ENCODE measurements around the gene SSH3.

Gene SSH3

DNA sequence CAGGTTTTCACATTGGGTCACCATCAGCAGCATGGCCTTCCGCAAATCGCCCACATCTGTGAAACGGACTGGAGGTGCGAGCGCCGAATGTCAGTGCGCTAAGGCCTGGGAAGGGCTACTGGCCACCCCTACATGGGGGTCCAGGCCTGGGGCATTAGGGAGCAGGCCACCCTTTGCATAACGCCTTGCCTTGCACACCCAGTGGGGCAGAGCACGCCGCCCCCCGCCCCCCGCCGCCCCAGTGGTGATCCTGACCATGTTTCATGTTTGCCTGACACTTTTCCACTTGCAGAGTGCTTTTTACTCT, 34.4 kb upstream of the SSH3 start:
- no peaks in the 10 kb centered on the region for H3K36me3 ChIP-seq (ENCODE audit: control insufficient read depth, insufficient read depth, low read length)
- WGBS, 2 experiments: 94 to 96% methylated on average over 13 of the region's 13 CpGs
- peaks cover 42% of the 10 kb centered on the region for H3K4me1 ChIP-seq (ENCODE audit: control insufficient read depth, insufficient read depth, low read length)
- H3K4me3 ChIP-seq (ENCODE audit: insufficient read depth, low read depth, low read length): no peak overlapping the region
- no peaks in the 10 kb centered on the region for H3K9me3 ChIP-seq (ENCODE audit: control insufficient read depth, low read length)
- peaks cover 15% of the 10 kb centered on the region for H3K27me3 ChIP-seq (ENCODE audit: control insufficient read depth, insufficient read depth, low read length, poor library complexity, severe bottlenecking)
- no peak overlapping the region for H3K27ac ChIP-seq (ENCODE audit: insufficient read depth, low read depth, low read length, poor library complexity, severe bottlenecking)

DNA sequence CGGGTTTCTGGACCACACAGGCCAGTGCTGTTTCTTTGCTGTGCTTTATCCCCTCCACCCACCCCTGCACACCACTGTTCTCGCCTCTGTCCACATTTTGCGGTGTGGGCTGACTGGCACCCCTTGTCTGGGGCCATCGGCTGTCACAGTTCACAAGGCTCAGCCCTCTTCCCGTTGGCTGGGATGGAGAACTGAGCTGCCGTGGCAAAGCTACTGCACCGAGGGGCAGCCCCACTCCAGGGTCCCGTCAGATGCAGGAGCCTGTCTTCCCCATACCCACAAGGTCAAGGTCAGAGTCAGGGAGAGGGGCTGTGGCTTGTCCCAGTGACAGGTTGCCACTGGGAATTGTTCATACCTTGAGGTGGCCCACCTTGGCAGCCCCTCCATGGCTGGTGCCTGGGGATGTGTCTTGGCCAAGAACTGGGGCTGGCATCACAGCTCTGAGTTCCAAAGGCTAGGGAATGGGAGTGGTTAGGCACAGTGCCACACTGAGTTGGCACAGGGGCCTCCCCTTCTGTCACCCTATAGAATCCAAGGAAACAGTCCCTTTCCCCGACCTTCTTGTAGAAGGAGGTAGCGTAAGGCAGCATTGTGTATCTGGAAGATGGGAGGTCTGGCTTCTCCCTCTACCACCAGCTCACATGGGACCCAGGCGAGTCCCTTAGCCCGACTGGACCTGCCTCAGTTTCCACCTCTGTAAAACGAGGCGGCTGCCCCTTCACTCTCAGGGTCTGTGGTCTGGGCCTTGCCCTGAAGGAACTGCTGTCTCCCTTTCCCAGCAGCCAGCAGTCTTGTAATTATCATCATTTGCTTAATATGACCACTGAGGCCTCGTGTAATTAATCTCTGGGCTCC, 33.7 kb upstream of the SSH3 start:
- H3K4me3 ChIP-seq (ENCODE audit: insufficient read depth, low read depth, low read length): peak overlapping the region; percentile 13
- 79 to 81% methylated on average over 15 of the region's 15 CpGs for WGBS, 2 experiments
- H3K36me3 ChIP-seq (ENCODE audit: control insufficient read depth, insufficient read depth, low read length): no peaks in the 10 kb centered on the region
- no peaks in the 10 kb centered on the region for H3K9me3 ChIP-seq (ENCODE audit: control insufficient read depth, low read length)
- peaks cover 14% of the 10 kb centered on the region for H3K27me3 ChIP-seq (ENCODE audit: control insufficient read depth, insufficient read depth, low read length, poor library complexity, severe bottlenecking)
- peak overlapping the region; percentile 36 for H3K27ac ChIP-seq (ENCODE audit: insufficient read depth, low read depth, low read length, poor library complexity, severe bottlenecking)
- peaks cover 42% of the 10 kb centered on the region for H3K4me1 ChIP-seq (ENCODE audit: control insufficient read depth, insufficient read depth, low read length)

GRCh38 chr11:67270256-67271204, 32.8 kb upstream of the SSH3 start:
- 34 to 36% methylated on average over 28 of the region's 28 CpGs for WGBS, 2 experiments
- H3K4me1 ChIP-seq (ENCODE audit: control insufficient read depth, insufficient read depth, low read length): peaks cover 42% of the 10 kb centered on the region
- H3K27me3 ChIP-seq (ENCODE audit: control insufficient read depth, insufficient read depth, low read length, poor library complexity, severe bottlenecking): peaks cover 4% of the 10 kb centered on the region
- no peaks in the 10 kb centered on the region for H3K9me3 ChIP-seq (ENCODE audit: control insufficient read depth, low read length)
- H3K36me3 ChIP-seq (ENCODE audit: control insufficient read depth, insufficient read depth, low read length): no peaks in the 10 kb centered on the region
- peak overlapping the region; percentile 7 for H3K4me3 ChIP-seq (ENCODE audit: insufficient read depth, low read depth, low read length)
- peak overlapping the region; percentile 44 for H3K27ac ChIP-seq (ENCODE audit: insufficient read depth, low read depth, low read length, poor library complexity, severe bottlenecking)

GRCh38 chr11:67271205-67271540, 32.2 kb upstream of the SSH3 start:
- Histone ChIP-seq H3K4me3 (ENCODE audit: insufficient read depth, low read depth, low read length) (no peak overlapping the region), H3K27me3 (ENCODE audit: control insufficient read depth, insufficient read depth, low read length, poor library complexity, severe bottlenecking) (no peaks in the 10 kb centered on the region), H3K27ac (ENCODE audit: insufficient read depth, low read depth, low read length, poor library complexity, severe bottlenecking) (no peak overlapping the region), H3K9me3 (ENCODE audit: control insufficient read depth, low read length) (no peaks in the 10 kb centered on the region), H3K4me1 (ENCODE audit: control insufficient read depth, insufficient read depth, low read length) (peaks cover 42% of the 10 kb centered on the region), H3K36me3 (ENCODE audit: control insufficient read depth, insufficient read depth, low read length) (no peaks in the 10 kb centered on the region)
- 84 to 88% methylated on average over 5 of the region's 5 CpGs for WGBS, 2 experiments

DNA sequence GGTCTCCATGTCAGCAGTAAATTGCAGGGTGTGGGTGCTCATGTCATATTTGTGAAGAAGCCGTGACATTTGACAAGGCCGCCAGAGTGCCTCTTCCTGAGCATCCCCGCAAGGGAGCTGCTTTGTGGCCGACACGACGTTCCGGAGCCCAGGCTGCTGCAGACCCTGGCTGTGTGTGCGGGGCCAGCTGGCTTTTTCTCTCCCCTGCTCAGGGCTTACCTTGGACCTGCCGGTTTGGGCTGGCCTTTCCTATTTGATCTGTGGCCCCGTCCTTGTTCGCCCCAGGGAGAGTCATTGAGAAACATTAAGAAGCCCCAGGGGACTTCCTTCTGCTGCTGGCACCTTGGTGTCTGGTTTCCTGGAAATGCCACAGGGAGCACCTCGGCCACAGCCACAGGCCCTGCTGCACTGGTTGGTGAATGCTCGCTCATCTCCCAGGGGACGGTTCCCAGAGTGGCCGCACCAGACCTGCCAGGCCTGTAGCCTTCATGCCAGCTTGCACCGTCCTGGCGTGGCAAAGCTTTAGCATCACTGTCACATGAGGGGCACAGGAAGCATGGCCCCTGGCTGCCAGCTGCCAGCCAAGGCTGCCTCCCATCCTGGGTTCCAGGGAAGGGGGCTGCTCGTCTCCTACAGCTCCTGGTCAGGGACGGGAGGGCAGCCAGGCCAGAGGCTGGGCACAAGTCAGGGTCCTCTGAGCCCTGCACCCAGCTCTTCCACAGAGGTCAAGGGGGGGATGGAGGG, 31.6 kb upstream of the SSH3 start:
- Histone ChIP-seq H3K27me3 (ENCODE audit: control insufficient read depth, insufficient read depth, low read length, poor library complexity, severe bottlenecking) (no peaks in the 10 kb centered on the region), H3K4me3 (ENCODE audit: insufficient read depth, low read depth, low read length) (no peak overlapping the region), H3K9me3 (ENCODE audit: control insufficient read depth, low read length) (no peaks in the 10 kb centered on the region), H3K4me1 (ENCODE audit: control insufficient read depth, insufficient read depth, low read length) (peaks cover 44% of the 10 kb centered on the region), H3K27ac (ENCODE audit: insufficient read depth, low read depth, low read length, poor library complexity, severe bottlenecking) (no peak overlapping the region), H3K36me3 (ENCODE audit: control insufficient read depth, insufficient read depth, low read length) (no peaks in the 10 kb centered on the region)
- WGBS, 2 experiments: 85 to 86% methylated on average over 19 of the region's 19 CpGs

GRCh38 chr11:67272327-67273259, 30.7 kb upstream of the SSH3 start:
- Histone ChIP-seq H3K9me3 (ENCODE audit: control insufficient read depth, low read length) (no peaks in the 10 kb centered on the region), H3K27me3 (ENCODE audit: control insufficient read depth, insufficient read depth, low read length, poor library complexity, severe bottlenecking) (no peaks in the 10 kb centered on the region), H3K4me3 (ENCODE audit: insufficient read depth, low read depth, low read length) (no peak overlapping the region), H3K36me3 (ENCODE audit: control insufficient read depth, insufficient read depth, low read length) (no peaks in the 10 kb centered on the region), H3K27ac (ENCODE audit: insufficient read depth, low read depth, low read length, poor library complexity, severe bottlenecking) (no peak overlapping the region), H3K4me1 (ENCODE audit: control insufficient read depth, insufficient read depth, low read length) (peaks cover 50% of the 10 kb centered on the region)
- 94% methylated on average over 23 of the region's 23 CpGs for WGBS, 2 experiments

DNA sequence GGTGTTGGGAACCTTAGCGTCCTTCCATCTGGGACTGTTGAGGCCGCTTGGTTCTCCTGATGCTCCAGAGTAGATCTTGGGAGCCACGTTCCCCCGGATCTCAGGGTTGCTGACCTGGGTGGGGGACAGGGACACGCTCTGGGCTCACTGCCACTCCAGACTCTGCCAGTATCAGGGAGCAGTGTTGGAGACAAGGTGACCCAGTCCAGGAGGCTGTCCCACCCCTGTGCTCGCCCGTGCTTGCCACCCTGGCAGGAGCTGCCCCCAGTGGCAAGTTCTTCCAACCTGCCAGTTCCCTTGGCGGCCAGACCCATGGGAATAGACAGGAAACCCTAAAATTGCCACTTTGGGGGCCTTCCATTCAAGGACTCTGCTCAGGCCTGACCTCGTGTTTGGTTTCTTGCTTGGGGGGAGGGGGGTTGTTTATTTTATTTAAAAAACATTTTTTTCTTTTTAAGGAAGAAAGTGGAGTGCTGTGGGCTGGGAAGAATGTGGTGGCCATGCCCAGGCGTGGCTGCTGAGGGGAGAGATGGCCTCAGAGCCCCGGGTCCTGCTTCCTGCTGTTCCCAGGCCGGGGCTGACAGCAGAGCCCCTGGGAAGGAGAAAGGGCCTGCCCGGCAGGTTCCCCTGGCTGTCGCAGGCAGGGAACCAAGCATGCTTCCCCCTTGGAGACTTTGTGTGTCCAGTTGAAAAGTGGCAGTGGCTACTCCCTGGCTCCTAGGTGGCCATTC, 29.9 kb upstream of the SSH3 start:
- H3K27ac ChIP-seq (ENCODE audit: insufficient read depth, low read depth, low read length, poor library complexity, severe bottlenecking): no peak overlapping the region
- no peaks in the 10 kb centered on the region for H3K36me3 ChIP-seq (ENCODE audit: control insufficient read depth, insufficient read depth, low read length)
- H3K27me3 ChIP-seq (ENCODE audit: control insufficient read depth, insufficient read depth, low read length, poor library complexity, severe bottlenecking): no peaks in the 10 kb centered on the region
- peaks cover 47% of the 10 kb centered on the region for H3K4me1 ChIP-seq (ENCODE audit: control insufficient read depth, insufficient read depth, low read length)
- WGBS, 2 experiments: 84% methylated on average over 14 of the region's 14 CpGs
- H3K4me3 ChIP-seq (ENCODE audit: insufficient read depth, low read depth, low read length): no peak overlapping the region
- H3K9me3 ChIP-seq (ENCODE audit: control insufficient read depth, low read length): no peaks in the 10 kb centered on the region

- Histone ChIP-seq H3K27ac (ENCODE audit: insufficient read depth, low read depth, low read length, poor library complexity, severe bottlenecking) (no peak overlapping the region), H3K4me1 (ENCODE audit: control insufficient read depth, insufficient read depth, low read length) (peaks cover 32% of the 10 kb centered on the region), H3K4me3 (ENCODE audit: insufficient read depth, low read depth, low read length) (no peak overlapping the region), H3K27me3 (ENCODE audit: control insufficient read depth, insufficient read depth, low read length, poor library complexity, severe bottlenecking) (no peaks in the 10 kb centered on the region), H3K36me3 (ENCODE audit: control insufficient read depth, insufficient read depth, low read length) (peaks cover 1% of the 10 kb centered on the region), H3K9me3 (ENCODE audit: control insufficient read depth, low read length) (no peaks in the 10 kb centered on the region)
- 92 to 93% methylated on average over 35 of the region's 35 CpGs for WGBS, 2 experiments
Observed at GRCh38 chr11:67274768-67275605, 28.3 kb upstream of the SSH3 start.
